T-helper 17 cell (primary cell): ENCODE results near the gene ST6GAL1. TPM values are rescaled to one million over a fixed set of nuclear protein-coding genes. Genes with fewer than 3 reads are reported as not detected.
"Not testable (repeated sequence)": the region's sequence is repeated elsewhere in the genome, so short reads cannot be mapped to it uniquely, and the experiment has no call there.

Experiments
- ATAC-seq: fragments of 150-1000 bp; cut with Tn5 transposase; 2 replicates; pipeline ENCODE4 v1.10.0; 2021; ENCODE audit warnings: mild to moderate bottlenecking, moderate library complexity
- DNase-seq, 3 donors: peaks; one replicate each; pipeline versions ENCODE4 v3.0.0 to v3.0.0-alpha.2; 2020 to 2021
- H3K9me3 ChIP-seq: one replicate; pipeline ENCODE4 v1.7.0; 2013; ENCODE audit warnings: low read length, mild to moderate bottlenecking; ENCODE audit not compliant: control insufficient read depth, poor library complexity, severe bottlenecking
- H3K27ac Mint-ChIP-seq: one replicate; pipeline ENCODE4 v1.8.0; 2022; ENCODE audit warnings: mild to moderate bottlenecking, moderate library complexity, mixed read lengths
- H3K27me3 Mint-ChIP-seq: one replicate; pipeline ENCODE4 v1.8.0; 2022; ENCODE audit warnings: mixed read lengths
- H3K36me3 Mint-ChIP-seq: one replicate; pipeline ENCODE4 v1.8.0; 2022; ENCODE audit warnings: low read depth, mixed read lengths
- H3K4me1 Mint-ChIP-seq: one replicate; pipeline ENCODE4 v1.8.0; 2022; ENCODE audit warnings: mild to moderate bottlenecking, mixed read lengths
- H3K4me3 Mint-ChIP-seq: one replicate; pipeline ENCODE4 v1.8.0; 2022; ENCODE audit warnings: mild to moderate bottlenecking, moderate library complexity, mixed read lengths
- total RNA-seq, 4 donors: library from RNA in 2 of 4; stranded (reverse) in 2 of 4; gene quantifications; one replicate each; pipeline ENCODE4 v1.2.3 and lab custom pipeline; 2022 to 2026

The ST6GAL1 gene
- total RNA-seq, 2 donors from 2014 or later = 109 to 134 TPM

DNA sequence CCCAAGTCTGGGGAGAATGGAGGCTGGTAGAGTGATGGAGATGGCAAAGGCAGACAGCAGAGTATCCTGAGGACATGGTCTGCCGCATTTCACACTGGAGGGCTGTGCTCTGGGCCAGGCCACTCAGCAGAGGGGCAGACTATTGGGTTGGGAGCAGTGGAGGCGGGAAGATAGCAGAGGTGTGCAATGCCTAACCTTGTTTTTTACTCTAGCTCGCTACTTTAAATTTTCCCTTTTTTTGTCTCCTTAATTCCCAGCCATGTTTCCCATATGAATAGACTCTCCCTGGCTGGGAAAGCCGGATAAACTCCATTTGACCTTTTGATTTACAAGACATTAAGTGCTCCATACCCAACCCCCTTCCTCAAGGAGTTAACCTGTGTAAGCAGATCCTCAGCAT, 33.5 kb upstream of the ST6GAL1 start:
- no peak overlapping the region for H3K4me3 Mint-ChIP-seq
- no peak overlapping the region for H3K27ac Mint-ChIP-seq
- no peaks in the 10 kb centered on the region for H3K36me3 Mint-ChIP-seq
- ATAC-seq (no peak), DNase-seq (no peak)
- H3K9me3 ChIP-seq = no peaks in the 10 kb centered on the region
- peaks cover 16% of the 10 kb centered on the region for H3K4me1 Mint-ChIP-seq
- no peaks in the 10 kb centered on the region for H3K27me3 Mint-ChIP-seq

GRCh38 chr3:186901135-186901734, 29.1 kb upstream of the ST6GAL1 start:
- DNase-seq (no peak), ATAC-seq (peak; percentile 44)
- no peaks in the 10 kb centered on the region for H3K27me3 Mint-ChIP-seq
- peaks cover 6% of the 10 kb centered on the region for H3K36me3 Mint-ChIP-seq
- H3K4me3 Mint-ChIP-seq = no peak overlapping the region
- H3K9me3 ChIP-seq = no peaks in the 10 kb centered on the region
- H3K4me1 Mint-ChIP-seq = peaks cover 10% of the 10 kb centered on the region
- peak overlapping the region; percentile 47 for H3K27ac Mint-ChIP-seq

DNA sequence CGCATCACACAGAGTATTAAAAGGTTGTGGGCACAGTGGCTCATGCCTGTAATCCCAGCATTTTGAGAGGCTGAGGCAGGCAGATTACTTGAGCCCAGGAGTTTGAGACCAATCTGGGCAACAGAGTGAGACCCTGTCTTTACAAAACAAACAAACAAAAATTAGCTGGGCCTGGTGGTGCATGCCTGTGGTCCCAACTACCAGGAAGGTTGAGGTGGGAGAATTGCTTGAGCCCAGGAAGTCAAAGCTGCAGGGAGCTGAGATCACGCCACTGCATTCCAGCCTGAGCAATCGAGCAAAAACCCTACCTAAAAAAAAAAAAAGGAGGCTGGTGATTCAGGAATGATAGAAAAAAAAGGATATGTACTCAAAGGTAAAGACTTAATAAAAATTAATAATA, 28.2 kb upstream of the ST6GAL1 start:
- peaks cover 10% of the 10 kb centered on the region for H3K4me1 Mint-ChIP-seq

DNA sequence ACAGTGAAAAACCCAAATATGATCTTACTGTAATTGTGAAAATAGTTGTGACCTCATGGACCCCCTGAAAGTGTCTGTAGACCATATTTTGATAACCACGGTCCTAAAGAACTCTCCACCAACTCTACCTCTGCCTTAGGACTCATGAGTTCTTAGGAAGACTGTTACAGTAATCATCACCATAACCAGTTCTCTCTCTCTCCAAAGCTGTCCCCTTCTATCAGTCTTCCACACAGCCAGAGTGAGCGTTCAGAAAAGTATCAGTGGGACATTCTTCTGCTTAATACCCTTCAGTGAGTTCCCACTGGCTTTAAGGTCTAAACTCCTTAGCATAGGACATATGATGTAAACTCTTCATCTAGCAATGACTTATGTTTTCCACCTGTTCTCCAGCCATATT, 27.6 kb upstream of the ST6GAL1 start:
- Mint-ChIP-seq H3K36me3 (peaks cover 6% of the 10 kb centered on the region), H3K4me3 (no peak overlapping the region), H3K27me3 (no peaks in the 10 kb centered on the region), H3K4me1 (peaks cover 10% of the 10 kb centered on the region), H3K27ac (no peak overlapping the region)
- no peak for ATAC-seq
- no peak for DNase-seq
- no peaks in the 10 kb centered on the region for H3K9me3 ChIP-seq

More for the DNA sequence above, 28.2 kb upstream of the ST6GAL1 start:
- no peak overlapping the region for H3K4me3 Mint-ChIP-seq
- H3K27ac Mint-ChIP-seq = no peak overlapping the region
- DNase-seq = no peak
- no peaks in the 10 kb centered on the region for H3K27me3 Mint-ChIP-seq
- ATAC-seq = no peak
- H3K9me3 ChIP-seq = no peaks in the 10 kb centered on the region
- H3K36me3 Mint-ChIP-seq = peaks cover 6% of the 10 kb centered on the region

DNA sequence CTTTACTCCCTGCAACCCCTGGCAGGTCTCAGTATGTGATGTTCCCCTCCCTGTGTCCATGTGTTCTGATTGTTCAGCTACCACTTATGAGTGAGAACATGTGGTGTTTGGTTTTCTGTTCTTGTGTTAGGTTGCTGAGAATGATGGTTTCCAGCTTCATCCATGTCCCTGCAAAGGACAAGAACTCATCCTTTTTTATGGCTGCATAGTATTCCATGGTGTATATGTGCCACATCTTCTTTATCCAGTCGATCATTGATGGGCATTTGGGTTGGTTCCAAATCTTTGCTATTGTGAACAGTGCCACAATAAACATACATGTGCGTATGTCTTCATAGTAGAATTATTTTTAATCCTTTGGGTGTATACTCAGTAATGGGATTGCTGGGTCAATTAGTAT, 26.6 kb upstream of the ST6GAL1 start:
- H3K9me3 ChIP-seq, H3K27me3 Mint-ChIP-seq, ATAC-seq, H3K36me3 Mint-ChIP-seq, DNase-seq, H3K4me3 Mint-ChIP-seq: not testable (repeated sequence)
- H3K27ac Mint-ChIP-seq = peak overlapping the region; percentile 0
- H3K4me1 Mint-ChIP-seq = peaks cover 10% of the 10 kb centered on the region

- not testable (repeated sequence) for DNase-seq, H3K4me3 Mint-ChIP-seq, H3K27ac Mint-ChIP-seq, H3K9me3 ChIP-seq, ATAC-seq, H3K36me3 Mint-ChIP-seq, H3K27me3 Mint-ChIP-seq, H3K4me1 Mint-ChIP-seq
These were observed 23.3 kb upstream of the ST6GAL1 start for GRCh38 chr3:186907075-186907474.

DNA sequence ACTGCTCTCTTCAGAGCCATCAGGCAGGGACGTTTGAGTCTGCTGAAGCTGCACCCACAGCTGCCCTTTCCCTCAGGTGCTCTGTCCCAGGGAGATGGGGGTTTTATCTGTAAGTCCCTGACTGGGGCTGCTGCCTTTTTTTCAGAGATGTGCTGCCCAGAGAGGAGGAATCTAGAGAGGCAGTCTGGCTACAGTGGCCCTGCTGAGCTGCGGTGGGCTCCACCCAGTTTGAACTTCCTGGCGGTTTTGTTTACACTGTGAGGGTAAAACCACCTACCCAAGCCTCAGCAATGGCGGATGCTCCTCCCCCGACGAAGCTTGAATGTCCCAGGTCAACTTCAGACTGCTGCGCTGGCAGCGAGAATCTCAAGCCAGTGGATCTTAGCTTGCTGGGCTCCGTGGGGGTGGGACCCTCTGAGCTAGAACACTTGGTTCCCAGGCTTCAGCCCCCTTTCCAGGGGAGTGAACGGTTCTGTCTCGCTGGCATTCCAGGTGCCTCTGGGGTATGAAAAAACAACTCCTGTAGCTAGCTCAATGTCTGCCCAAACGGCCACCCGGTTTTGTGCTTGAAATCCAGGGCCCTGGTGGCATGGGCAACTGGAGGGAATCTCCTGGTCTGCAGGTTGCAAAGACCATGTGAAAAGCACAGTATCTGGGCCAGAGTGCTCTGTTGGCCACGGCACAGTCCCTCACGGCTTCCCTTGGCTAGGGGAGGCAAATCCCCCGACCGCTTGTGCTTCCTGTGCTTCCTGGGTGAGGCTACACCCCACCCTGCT, 21.1 kb upstream of the ST6GAL1 start:
- H3K36me3 Mint-ChIP-seq = peaks cover 7% of the 10 kb centered on the region
- peak; percentile 41 to 68 (median 61) for DNase-seq

DNA sequence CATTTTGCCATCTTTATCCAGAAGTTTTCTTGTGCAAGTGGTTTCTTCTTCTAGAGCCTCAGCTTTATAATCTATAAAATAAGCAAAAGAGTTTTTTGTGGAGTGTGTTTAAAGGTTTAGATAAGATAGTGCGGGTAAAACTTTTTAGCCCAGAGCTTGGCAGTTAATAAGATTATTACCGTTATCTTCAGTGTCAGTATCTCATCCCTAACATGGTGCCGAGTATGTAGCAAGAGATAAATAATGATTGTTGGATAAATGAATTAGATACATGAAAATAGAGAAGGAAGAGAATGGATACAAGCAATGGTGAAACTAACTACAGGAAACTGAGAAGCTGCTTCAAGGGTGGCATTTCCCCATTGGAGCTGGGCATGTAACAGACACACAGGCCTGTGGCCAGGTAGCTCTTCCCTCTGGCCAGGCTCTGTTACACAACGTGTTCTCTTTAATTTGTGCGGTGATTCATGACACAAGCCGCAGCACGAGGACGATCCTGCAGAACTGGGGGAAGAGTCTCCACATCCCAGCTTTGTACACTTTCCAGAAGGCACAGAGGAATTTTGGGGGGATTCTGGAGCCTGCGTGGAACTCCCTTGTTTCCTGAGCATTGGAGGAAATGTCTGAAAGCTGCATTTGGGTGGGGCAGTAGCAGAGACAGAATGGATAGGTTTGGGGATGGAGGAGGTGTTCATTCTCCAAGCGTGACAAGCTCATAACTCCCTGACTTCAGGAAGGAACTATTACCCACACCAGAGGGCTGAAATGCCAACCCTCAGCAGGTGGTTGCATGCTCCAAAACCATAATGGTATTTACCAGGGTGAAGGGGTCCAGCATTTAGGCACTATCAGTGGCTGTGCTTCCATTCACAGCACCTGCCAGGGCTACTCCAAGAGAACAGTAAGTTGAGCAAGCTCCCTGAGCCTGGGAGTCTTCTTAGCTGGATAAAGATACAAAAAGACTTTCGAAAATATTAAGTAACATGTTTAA, 14.2 kb upstream of the ST6GAL1 start:
- no peaks in the 10 kb centered on the region for H3K27me3 Mint-ChIP-seq
- peaks cover 12% of the 10 kb centered on the region for H3K4me1 Mint-ChIP-seq
- no peaks in the 10 kb centered on the region for H3K36me3 Mint-ChIP-seq
- ATAC-seq = peak; percentile 52
- no peak overlapping the region for H3K4me3 Mint-ChIP-seq
- no peak for DNase-seq
- H3K9me3 ChIP-seq = no peaks in the 10 kb centered on the region
- H3K27ac Mint-ChIP-seq = peak overlapping the region; percentile 5

More for the DNA sequence above, 21.1 kb upstream of the ST6GAL1 start:
- peak; percentile 95 for ATAC-seq
- H3K4me3 Mint-ChIP-seq = peak overlapping the region; percentile 67
- no peaks in the 10 kb centered on the region for H3K4me1 Mint-ChIP-seq
- H3K27me3 Mint-ChIP-seq = no peaks in the 10 kb centered on the region
- H3K27ac Mint-ChIP-seq = peak overlapping the region; percentile 94
- no peaks in the 10 kb centered on the region for H3K9me3 ChIP-seq

DNA sequence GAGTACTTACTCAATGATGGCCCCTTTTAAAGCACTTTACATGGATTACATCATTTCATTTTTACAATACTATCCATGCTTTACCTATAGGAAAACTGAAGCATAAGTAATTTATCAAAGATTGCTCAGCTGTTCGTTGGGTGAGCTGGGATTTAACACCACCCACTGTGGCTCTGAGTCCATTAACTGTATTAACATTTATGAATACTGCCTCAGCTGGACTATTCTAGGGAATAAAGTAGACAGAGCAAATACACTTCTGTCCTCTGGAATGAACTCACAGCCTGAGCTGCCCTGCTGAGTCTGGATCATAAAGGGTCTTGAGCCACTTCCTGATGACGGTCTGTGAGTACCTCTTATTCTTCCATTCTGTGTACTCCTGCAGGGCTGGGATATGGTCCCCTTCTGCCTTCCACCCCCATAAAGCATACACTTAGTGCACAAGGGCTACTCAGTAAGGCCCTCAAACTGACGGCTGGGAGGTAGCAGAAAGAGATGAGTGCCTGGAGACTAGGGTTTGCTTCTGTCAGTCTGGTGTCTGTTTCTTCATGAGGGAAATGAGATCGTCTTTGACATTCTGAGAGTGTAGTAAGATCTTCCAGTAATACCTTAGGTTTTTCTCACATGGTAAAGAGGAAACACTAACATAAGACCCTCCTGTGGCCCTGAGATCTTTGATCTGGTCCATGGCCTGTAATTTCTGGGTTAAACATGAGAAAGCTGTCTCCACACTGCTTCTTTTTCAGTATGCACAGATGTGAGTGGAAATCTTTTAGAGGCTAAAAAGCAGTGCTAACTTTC, 12.6 kb upstream of the ST6GAL1 start:
- ATAC-seq (no peak), DNase-seq (no peak)
- H3K4me1 Mint-ChIP-seq = peaks cover 15% of the 10 kb centered on the region
- H3K9me3 ChIP-seq = no peaks in the 10 kb centered on the region
- H3K27me3 Mint-ChIP-seq = no peaks in the 10 kb centered on the region
- H3K4me3 Mint-ChIP-seq = no peak overlapping the region
- no peak overlapping the region for H3K27ac Mint-ChIP-seq
- H3K36me3 Mint-ChIP-seq = no peaks in the 10 kb centered on the region

DNA sequence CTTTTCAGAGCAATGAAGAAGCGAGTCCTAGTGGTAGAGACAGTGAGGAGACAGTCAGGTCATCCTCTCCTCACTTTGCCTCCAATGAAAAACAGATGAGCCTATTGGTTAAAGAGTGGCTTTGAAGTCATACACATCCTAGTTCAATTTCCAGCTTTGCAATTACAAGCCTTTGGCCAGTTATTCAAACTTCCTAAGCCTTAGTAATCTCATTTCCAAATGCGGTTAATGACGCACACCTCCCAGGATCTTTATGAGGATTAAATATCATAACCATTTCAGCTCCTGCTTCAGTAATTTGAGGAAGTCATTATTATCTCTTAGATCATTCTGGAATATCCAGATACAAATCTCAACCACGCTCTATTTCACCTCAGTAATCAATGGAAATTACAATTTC, 10.0 kb upstream of the ST6GAL1 start:
- H3K9me3 ChIP-seq = no peaks in the 10 kb centered on the region
- DNase-seq (no peak), ATAC-seq (no peak)
- H3K27me3 Mint-ChIP-seq = no peaks in the 10 kb centered on the region
- H3K4me1 Mint-ChIP-seq = peaks cover 15% of the 10 kb centered on the region
- H3K36me3 Mint-ChIP-seq = no peaks in the 10 kb centered on the region
- H3K4me3 Mint-ChIP-seq = no peak overlapping the region
- H3K27ac Mint-ChIP-seq = peak overlapping the region; percentile 43

- no peaks in the 10 kb centered on the region for H3K9me3 ChIP-seq
- DNase-seq (no peak), ATAC-seq (no peak)
- no peaks in the 10 kb centered on the region for H3K27me3 Mint-ChIP-seq
- no peaks in the 10 kb centered on the region for H3K36me3 Mint-ChIP-seq
- H3K4me3 Mint-ChIP-seq = no peak overlapping the region
- peaks cover 14% of the 10 kb centered on the region for H3K4me1 Mint-ChIP-seq
- H3K27ac Mint-ChIP-seq = peak overlapping the region; percentile 43
These were observed 9.5 kb upstream of the ST6GAL1 start for GRCh38 chr3:186920796-186921195.

- no peaks in the 10 kb centered on the region for H3K9me3 ChIP-seq
- ATAC-seq (no peak), DNase-seq (no peak)
- Mint-ChIP-seq H3K27ac (no peak overlapping the region), H3K36me3 (no peaks in the 10 kb centered on the region), H3K4me1 (peaks cover 7% of the 10 kb centered on the region), H3K4me3 (no peak overlapping the region), H3K27me3 (no peaks in the 10 kb centered on the region)
These were observed 8.7 kb upstream of the ST6GAL1 start for GRCh38 chr3:186921578-186921977.
